IMR-90 (cell line): Measurements from ENCODE around the gene SAP30BP. TPM values are rescaled to one million over a fixed set of nuclear protein-coding genes. Genes with fewer than 3 reads are reported as not detected.

Experiments
- ATAC-seq: fragments of 200-7000 bp; cut with Tn5 transposase; 2 replicates; pipeline ENCODE4 v1.9.1; 2020; ENCODE audit warnings: low read depth, mild to moderate bottlenecking, moderate library complexity
- BruUV-seq: library from RNA; stranded (reverse); fragments of 400-500 nt; replicated peaks from 2 replicates; lab custom pipeline; 2021; lab: Mats Ljungman, UMichigan
- CTCF ChIA-PET: fragments of 300-600 bp; formaldehyde crosslinking; extraction: SDS; loops from one replicate; lab custom pipeline; 2021; ENCODE audit warnings: antibody characterized with exemption; lab: Yijun Ruan, JAX
- POLR2A ChIA-PET: fragments of 300-600 bp; sonication (Branson Sonifier 250); formaldehyde crosslinking; loops from one replicate; lab custom pipeline; 2022; ENCODE audit warnings: antibody characterized with exemption; ENCODE audit not compliant: unreplicated experiment; lab: Charles Lee
- DNase-seq: peaks from one replicate; pipeline ENCODE4 v3.0.0; 2013
- H2AFZ ChIP-seq: replicated peaks from 2 replicates; pipeline ENCODE3; 2013; ENCODE audit warnings: low read length, mild to moderate bottlenecking; ENCODE audit not compliant: poor library complexity
- H2AK5ac ChIP-seq: 2 replicates; pipeline ENCODE4 v1.6.1; 2013; ENCODE audit warnings: low read depth, low read length, inconsistent platforms
- H2AK9ac ChIP-seq: replicated peaks from 2 replicates; pipeline ENCODE3; 2013; ENCODE audit warnings: mild to moderate bottlenecking, low read depth, low read length, moderate library complexity; ENCODE audit not compliant: poor library complexity
- H2BK120ac ChIP-seq: 2 replicates; pipeline ENCODE4 v1.6.1; 2013; ENCODE audit warnings: low read depth, low read length, inconsistent platforms
- H2BK15ac ChIP-seq: 3 replicates; pipeline ENCODE4 v1.6.1; 2013; ENCODE audit warnings: low read depth, low read length, inconsistent platforms
- H2BK20ac ChIP-seq: 2 replicates; pipeline ENCODE4 v1.6.1; 2013; ENCODE audit warnings: low read depth, mild to moderate bottlenecking, inconsistent platforms, low read length, moderate library complexity
- H2BK5ac ChIP-seq: 2 replicates; pipeline ENCODE4 v1.6.1; 2013; ENCODE audit warnings: mild to moderate bottlenecking, low read depth, low read length, inconsistent platforms; ENCODE audit not compliant: poor library complexity, severe bottlenecking
- H3K14ac ChIP-seq: replicated peaks from 2 replicates; pipeline ENCODE4 v1.6.1; 2013; ENCODE audit warnings: low read depth, low read length, inconsistent platforms
- H3K18ac ChIP-seq: 2 replicates; pipeline ENCODE4 v1.6.1; 2013; ENCODE audit warnings: low read depth, low read length, control low read depth
- H3K23ac ChIP-seq: 2 replicates; pipeline ENCODE4 v1.6.1; 2013; ENCODE audit warnings: low read depth, low read length, inconsistent platforms
- H3K27ac ChIP-seq: 2 replicates; pipeline ENCODE4 v1.5.1; 2013; ENCODE audit warnings: mild to moderate bottlenecking, control low read depth, low read length; ENCODE audit not compliant: insufficient read depth
- H3K27me3 ChIP-seq: 2 replicates; pipeline ENCODE4 v1.6.1; 2013; ENCODE audit warnings: low read length; ENCODE audit not compliant: control insufficient read depth, insufficient read depth
- H3K36me3 ChIP-seq: 2 replicates; pipeline ENCODE4 v1.6.1; 2013; ENCODE audit warnings: low read length, mixed read lengths; ENCODE audit not compliant: control insufficient read depth, insufficient read depth
- H3K4ac ChIP-seq: 2 replicates; pipeline ENCODE4 v1.6.1; 2013; ENCODE audit warnings: low read depth, low read length, inconsistent platforms
- H3K4me1 ChIP-seq: 2 replicates; pipeline ENCODE4 v1.6.1; 2013; ENCODE audit warnings: low read length, mixed read lengths; ENCODE audit not compliant: control insufficient read depth, insufficient read depth
- H3K4me2 ChIP-seq: 2 replicates; pipeline ENCODE4 v1.6.1; 2013; ENCODE audit warnings: low read depth, mild to moderate bottlenecking, control low read depth, low read length, moderate library complexity
- H3K4me3 ChIP-seq: 2 replicates; pipeline ENCODE4 v1.5.1; 2013; ENCODE audit warnings: low read depth, mild to moderate bottlenecking, control low read depth, low read length, moderate library complexity; ENCODE audit not compliant: insufficient read depth
- H3K56ac ChIP-seq: 2 replicates; pipeline ENCODE4 v1.6.1; 2013; ENCODE audit warnings: low read length, inconsistent platforms; ENCODE audit not compliant: insufficient read depth; ENCODE audit errors: extremely low read depth
- H3K79me1 ChIP-seq, 2 experiments: 2 replicates each; pipeline ENCODE4 v1.6.1; 2013; ENCODE audit warnings: low read length in 2 of 2, inconsistent platforms in 1 of 2, low read depth in 1 of 2
- H3K9ac ChIP-seq: 2 replicates; pipeline ENCODE4 v1.6.1; 2013; ENCODE audit warnings: low read depth, low read length, control low read depth
- H3K9me1 ChIP-seq: 2 replicates; pipeline ENCODE4 v1.6.1; 2013; ENCODE audit warnings: low read length, inconsistent platforms; ENCODE audit not compliant: insufficient read depth
- H3K9me3 ChIP-seq: 2 replicates; pipeline ENCODE4 v1.6.1; 2013; ENCODE audit warnings: low read length; ENCODE audit not compliant: control insufficient read depth, insufficient read depth
- H4K20me1 ChIP-seq: 2 replicates; pipeline ENCODE4 v1.6.1; 2013; ENCODE audit warnings: low read length, inconsistent platforms; ENCODE audit not compliant: insufficient read depth
- H4K5ac ChIP-seq: 2 replicates; pipeline ENCODE4 v1.6.1; 2013; ENCODE audit warnings: mild to moderate bottlenecking, low read depth, low read length, control low read depth
- H4K8ac ChIP-seq, 2 experiments: 2 replicates each; pipeline ENCODE4 v1.6.1; 2013; ENCODE audit warnings: low read depth in 2 of 2, low read length in 2 of 2, control low read depth in 1 of 2, inconsistent platforms in 1 of 2
- H4K91ac ChIP-seq: 2 replicates; pipeline ENCODE4 v1.6.1; 2013; ENCODE audit warnings: low read depth, low read length, inconsistent platforms; ENCODE audit not compliant: insufficient read depth
- BHLHE40 ChIP-seq: fragments of 150-350 bp; IDR thresholded peaks from 2 replicates; pipeline ENCODE4 v1.6.1; 2016; ENCODE audit warnings: mild to moderate bottlenecking, low read depth, low read length
- CEBPB ChIP-seq: IDR thresholded peaks from 2 replicates; pipeline ENCODE4 v1.6.1; 2012; ENCODE audit warnings: low read depth, low read length, improper control_type of control experiment
- CHD1 ChIP-seq: IDR thresholded peaks from 2 replicates; pipeline ENCODE4 v1.6.1; 2012; ENCODE audit warnings: low read depth, low read length, improper control_type of control experiment
- CTCF ChIP-seq: conservative IDR thresholded peaks from 2 replicates; pipeline ENCODE4 v1.5.1; 2012; ENCODE audit warnings: mild to moderate bottlenecking, low read depth, low read length, improper control_type of control experiment
- ELK1 ChIP-seq: fragments of 150-350 bp; IDR thresholded peaks from 2 replicates; pipeline ENCODE4 v1.6.1; 2016; ENCODE audit warnings: low read depth, mild to moderate bottlenecking, low read length, moderate library complexity, borderline replicate concordance
- FOS ChIP-seq: fragments of 150-350 bp; IDR thresholded peaks from 2 replicates; pipeline ENCODE4 v1.6.1; 2016; ENCODE audit warnings: low read depth, low read length
- MAFK ChIP-seq: IDR thresholded peaks from 2 replicates; pipeline ENCODE4 v1.6.1; 2012; ENCODE audit warnings: low read depth, low read length, improper control_type of control experiment
- MAZ ChIP-seq: IDR thresholded peaks from 2 replicates; pipeline ENCODE4 v1.6.1; 2012; ENCODE audit warnings: low read depth, mild to moderate bottlenecking, low read length, improper control_type of control experiment, moderate library complexity, borderline replicate concordance
- MXI1 ChIP-seq: IDR thresholded peaks from 2 replicates; pipeline ENCODE4 v1.6.1; 2012; ENCODE audit warnings: low read depth, mild to moderate bottlenecking, low read length, moderate library complexity, borderline replicate concordance
- NFE2L2 ChIP-seq: fragments of 150-350 bp; IDR thresholded peaks from 2 replicates; pipeline ENCODE4 v1.6.1; 2016; ENCODE audit warnings: low read depth, mild to moderate bottlenecking, low read length
- RAD21 ChIP-seq: IDR thresholded peaks from 2 replicates; pipeline ENCODE4 v1.6.1; 2012; ENCODE audit warnings: low read length, improper control_type of control experiment
- RCOR1 ChIP-seq: IDR thresholded peaks from 2 replicates; pipeline ENCODE4 v1.6.1; 2012; ENCODE audit warnings: mild to moderate bottlenecking, low read length, improper control_type of control experiment; ENCODE audit not compliant: insufficient replicate concordance
- RFX5 ChIP-seq: IDR thresholded peaks from 2 replicates; pipeline ENCODE4 v1.8.0; 2012; ENCODE audit warnings: low read depth, mild to moderate bottlenecking, low read length, moderate library complexity
- SMC3 ChIP-seq: fragments of 150-350 bp; IDR thresholded peaks from 2 replicates; pipeline ENCODE4 v1.6.1; 2016; ENCODE audit warnings: low read depth, mild to moderate bottlenecking, antibody characterized with exemption, low read length, moderate library complexity
- USF2 ChIP-seq: fragments of 150-350 bp; IDR thresholded peaks from 2 replicates; pipeline ENCODE4 v1.6.1; 2017; ENCODE audit warnings: mild to moderate bottlenecking, antibody characterized with exemption, low read length, low read depth
- WGBS, 2 experiments: methylation state at CpG; one replicate each; pipeline versions ENCODE4 v1.1.5 to v1.1.7; 2013; ENCODE audit warnings: missing lambda C conversion rate in 2 of 2; ENCODE audit not compliant: insufficient read length in 1 of 2; ENCODE audit errors: extremely low coverage in 2 of 2; 5-methylcytosine and 5-hydroxymethylcytosine counted together
- dilution Hi-C: fragments of 300-500 bp; cut with HindIII; formaldehyde crosslinking; loops from one replicate; pipeline ENCODE4 v1.14.3; 2018; ENCODE audit warnings: low sequenced_read_pairs; ENCODE audit not compliant: unreplicated experiment
- in situ Hi-C: fragments of 300-500 bp; cut with MboI; formaldehyde crosslinking; loops from 3 replicates; pipeline ENCODE4 v1.14.3; 2019; ENCODE audit warnings: low sequenced_read_pairs, inconsistent platforms, mixed read lengths
- intact Hi-C: fragments of 100-400 bp; cut with micrococcal nuclease; formaldehyde crosslinking; loops from 2 replicates; pipeline ENCODE4 v1.10.0; 2022
- polyA plus RNA-seq, 3 experiments: library from polyadenylated mRNA; depleted of rRNA; stranded (reverse); fragments of >200 nt; gene quantifications; 2 replicates each; pipeline ENCODE4 v1.2.3, GENCODE V29; 2012; ENCODE audit warnings: low replicate concordance in 1 of 3
- total RNA-seq: library from RNA; depleted of rRNA; stranded (reverse); fragments of >200 nt; gene quantifications from 2 replicates; pipeline ENCODE4 v1.2.3, GENCODE V29; 2012

SAP30BP gene
- total and polyA plus RNA-seq, 2 of the 4 experiments (the other 2 are of a cell fraction): 70.4 to 139 TPM

- Histone ChIP-seq H3K27me3 (no peaks in the 10 kb centered on the region), H3K27ac (no peak overlapping the region), H3K4me1 (no peaks in the 10 kb centered on the region), H3K56ac (no peak overlapping the region), H3K18ac (no peak overlapping the region), H2AFZ (no peak overlapping the region), H2AK9ac (no peak overlapping the region), H2BK20ac (no peak overlapping the region), H3K9ac (no peak overlapping the region), H2BK5ac (no peak overlapping the region), H3K14ac (no peak overlapping the region), H2BK120ac (no peak overlapping the region), H4K20me1 (no peaks in the 10 kb centered on the region), H3K9me3 (no peaks in the 10 kb centered on the region), H4K91ac (no peak overlapping the region), H3K4me3 (no peak overlapping the region), H3K4me2 (no peak overlapping the region), H3K9me1 (no peaks in the 10 kb centered on the region), H2BK15ac (no peak overlapping the region), H4K8ac (no peak overlapping the region), H2AK5ac (no peak overlapping the region), H3K79me1 (no peaks in the 10 kb centered on the region; a peak in 1 of 4 replicates), H3K4ac (no peak overlapping the region), H3K23ac (no peak overlapping the region), H4K5ac (no peak overlapping the region), H3K36me3 (peaks cover 27% of the 10 kb centered on the region)
- in situ Hi-C loops (no loop called here), intact Hi-C loops (no loop called here), dilution Hi-C loops (no loop called here)
- ATAC-seq: no peak
- POLR2A ChIA-PET: no interaction called here
- TF ChIP-seq BHLHE40 (no peak), SMC3 (no peak), MAZ (no peak), MAFK (no peak), CTCF (no peak), RAD21 (no peak), CEBPB (no peak), MXI1 (no peak), RCOR1 (no peak), CHD1 (no peak), USF2 (no peak), ELK1 (no peak), RFX5 (no peak), NFE2L2 (no peak), FOS (no peak)
- no TSS peak for BruUV-seq
- 100% methylated on average over 1 of the region's 6 CpGs; no CpG with 5 or more reads in 1 of the 2 experiments for whole genome bisulfite sequencing, 2 experiments
- no peak for DNase-seq
- CTCF ChIA-PET: interaction anchor here (0.9 kb wide), 1 partner anchor 101 kb away, joined by 3 read pairs; no protein-coding TSS in a partner anchor
Measured at GRCh38 chr17:75646638-75646992, 20.5 kb upstream of the SAP30BP start.
